GM18867 (cell line): ENCODE measurements around the gene THBS1.

Experiments used
- ATAC-seq: cut with Tn5 transposase; IDR thresholded peaks from one replicate; pipeline ENCODE4 v1.9.1; 2021; ENCODE audit warnings: mild to moderate bottlenecking, moderate library complexity; ENCODE audit not compliant: unreplicated experiment

The THBS1 gene

GRCh38 chr15:39627451-39628143, 46.7 kb downstream of the THBS1 start:
- no peak for ATAC-seq

DNA sequence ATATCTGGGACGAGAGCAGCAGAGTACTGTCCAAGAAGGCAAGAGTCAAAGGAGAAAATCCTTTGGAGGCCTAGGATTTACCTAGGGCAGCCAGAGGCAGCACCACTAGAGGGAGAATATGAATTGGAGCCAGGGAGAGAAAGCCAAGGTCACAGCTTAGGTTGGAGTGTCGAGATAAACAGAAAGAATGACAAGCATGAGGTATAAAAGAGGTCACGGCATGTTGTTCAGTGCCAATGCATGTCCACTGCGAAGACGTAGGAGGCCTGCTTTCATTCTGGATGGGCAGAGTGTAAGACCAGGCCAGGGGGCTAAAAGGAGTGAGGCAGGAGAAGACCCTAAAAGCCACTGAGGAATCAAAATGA, 47.2 kb downstream of the THBS1 start:
- no peak for ATAC-seq

DNA sequence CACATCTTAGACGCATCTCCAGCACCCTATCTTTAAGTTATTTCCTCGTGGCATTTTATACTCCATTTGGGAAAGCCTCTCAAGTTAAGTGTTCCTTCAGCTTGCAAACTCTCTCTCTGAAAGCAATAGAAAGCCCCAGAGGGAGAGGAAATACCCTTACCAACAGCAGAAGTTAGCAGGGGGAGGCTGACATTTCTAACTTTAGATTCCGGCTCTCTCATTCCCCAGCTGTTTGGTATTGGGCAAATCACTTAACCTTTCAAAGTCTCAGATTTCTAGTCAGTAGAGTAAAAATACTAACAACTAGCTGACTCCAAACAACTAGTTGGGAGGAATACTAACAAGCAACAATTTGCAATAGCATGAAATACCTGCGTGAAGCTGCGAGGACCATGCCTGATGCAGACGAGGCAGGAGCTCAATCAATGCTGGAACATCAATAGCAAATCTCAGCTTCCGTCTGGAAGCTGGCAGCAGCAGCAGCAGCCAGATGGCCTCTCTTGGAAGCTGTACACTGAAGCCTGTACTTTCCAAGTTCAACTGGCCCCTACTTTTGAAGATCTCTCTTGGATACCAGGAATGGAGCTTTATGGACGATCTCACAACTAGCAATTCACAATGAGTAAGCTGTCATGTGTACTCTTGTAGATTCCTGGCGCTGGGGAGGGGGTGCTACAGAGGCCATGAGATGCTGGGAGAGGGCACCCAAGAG, 47.8 kb downstream of the THBS1 start:
- no peak for ATAC-seq

DNA sequence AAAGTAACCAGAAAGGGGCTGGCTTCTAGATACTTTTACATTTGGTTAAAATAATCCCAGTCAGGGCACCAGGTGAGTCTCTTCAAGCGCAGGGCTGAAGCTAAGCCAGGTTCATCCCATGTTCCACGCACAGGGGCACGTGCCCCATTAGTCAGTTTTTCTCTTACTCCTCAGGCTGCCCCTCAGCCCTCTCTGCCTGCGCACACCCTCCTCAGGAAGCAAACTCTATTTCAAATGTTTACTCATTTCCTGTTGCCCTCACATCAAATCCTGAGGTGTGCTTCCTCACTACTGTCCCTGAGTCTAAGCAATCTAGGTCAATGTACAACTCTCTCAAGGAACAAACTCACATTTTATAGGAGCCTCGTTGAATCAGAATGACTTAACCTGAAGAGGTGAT, 48.5 kb downstream of the THBS1 start:
- ATAC-seq, result no peak

GRCh38 chr15:39629906-39630305, 49.0 kb downstream of the THBS1 start:
- ATAC-seq, result no peak

DNA sequence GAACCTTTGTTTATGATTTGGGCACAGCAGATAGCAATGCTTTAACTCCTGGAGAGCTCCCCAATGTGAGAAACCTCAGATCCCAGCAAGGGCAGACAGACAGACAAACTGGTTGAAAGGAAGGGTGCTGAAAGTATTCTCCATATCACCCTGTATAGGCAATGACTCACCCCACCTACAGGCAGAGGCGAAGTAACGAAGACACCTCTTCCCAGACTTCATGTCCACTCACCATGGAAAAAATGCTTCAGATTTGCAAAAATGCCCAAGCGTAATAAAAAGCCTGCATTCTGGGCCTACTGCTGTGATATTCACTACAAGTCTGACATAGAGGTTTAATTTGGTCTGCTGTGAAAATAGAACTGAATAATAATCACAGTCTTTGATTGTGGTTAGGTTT, 50.5 kb downstream of the THBS1 start:
- no peak for ATAC-seq

GRCh38 chr15:39638041-39638440, 57.2 kb downstream of the THBS1 start:
- no peak for ATAC-seq

- no peak for ATAC-seq
These were observed 58.2 kb downstream of the THBS1 start for GRCh38 chr15:39639037-39639436.

GRCh38 chr15:39640665-39641064, 59.8 kb downstream of the THBS1 start:
- ATAC-seq, result no peak

- no peak for ATAC-seq
These were observed 60.5 kb downstream of the THBS1 start for GRCh38 chr15:39641191-39641889.

- ATAC-seq, result no peak
These were observed 61.2 kb downstream of the THBS1 start for GRCh38 chr15:39642011-39642640.

GRCh38 chr15:39643727-39644126, 62.8 kb downstream of the THBS1 start:
- ATAC-seq, result no peak

DNA sequence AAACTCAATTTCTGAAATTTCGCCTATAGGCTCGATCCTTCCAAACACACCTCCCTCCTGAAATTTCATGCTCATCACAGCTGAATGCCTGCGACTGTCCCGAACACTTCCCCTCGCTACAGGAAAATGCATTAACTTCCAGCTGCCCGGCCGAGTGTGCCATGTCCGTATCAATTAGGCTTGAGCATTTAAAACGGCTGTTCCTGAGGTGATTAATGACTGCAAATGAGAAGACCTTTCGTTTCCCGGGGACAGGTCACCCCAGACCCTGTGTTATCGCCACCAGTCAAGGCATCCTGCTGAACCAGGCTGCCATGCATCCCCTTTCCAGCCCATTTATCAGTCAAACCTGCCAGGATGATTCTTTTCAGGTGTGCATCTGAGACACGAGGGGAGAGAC, 63.3 kb downstream of the THBS1 start:
- no peak for ATAC-seq

DNA sequence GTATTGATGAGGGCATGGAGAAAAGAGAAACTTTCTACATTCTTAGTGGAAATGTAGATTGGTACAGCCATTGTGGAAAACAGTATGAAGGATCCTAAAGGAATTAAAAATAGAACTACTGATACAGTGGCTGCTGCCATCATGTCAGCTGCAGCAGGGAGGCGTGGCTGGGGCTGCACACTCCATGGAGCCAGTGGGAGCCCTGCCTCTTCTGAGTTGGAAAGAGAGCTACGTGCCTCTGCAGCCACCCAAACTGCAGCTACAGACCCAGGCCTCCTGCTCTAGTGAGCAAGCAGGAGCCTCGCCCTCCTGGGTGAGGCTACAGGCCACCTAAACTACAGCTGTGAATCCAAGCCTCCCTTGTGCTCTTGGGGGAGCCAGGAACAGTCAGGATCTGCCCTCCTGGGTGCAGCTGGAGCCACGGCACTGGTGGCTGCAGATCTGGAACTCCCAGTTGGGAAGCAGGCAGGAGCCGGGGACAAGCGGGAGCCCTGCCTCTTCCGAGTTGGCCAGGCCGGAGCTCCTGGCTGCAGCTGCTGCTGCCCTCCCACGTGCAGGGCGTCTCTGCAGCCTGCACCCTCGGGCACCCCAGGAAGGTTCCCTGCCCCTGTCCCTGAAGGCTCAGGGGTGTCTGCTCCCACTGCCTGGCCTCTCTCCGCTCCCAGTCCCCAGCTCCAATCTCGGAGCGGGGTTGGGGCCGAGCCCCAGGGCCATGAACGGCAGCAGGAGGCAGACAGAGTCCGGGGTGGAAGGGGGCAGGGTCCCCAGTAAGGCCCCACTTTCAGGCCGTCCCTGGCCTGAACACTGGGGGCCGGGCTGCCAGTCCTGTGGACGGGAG, 64.5 kb downstream of the THBS1 start:
- no peak for ATAC-seq

GRCh38 chr15:39645976-39646257, 65.0 kb downstream of the THBS1 start:
- ATAC-seq, result no peak

DNA sequence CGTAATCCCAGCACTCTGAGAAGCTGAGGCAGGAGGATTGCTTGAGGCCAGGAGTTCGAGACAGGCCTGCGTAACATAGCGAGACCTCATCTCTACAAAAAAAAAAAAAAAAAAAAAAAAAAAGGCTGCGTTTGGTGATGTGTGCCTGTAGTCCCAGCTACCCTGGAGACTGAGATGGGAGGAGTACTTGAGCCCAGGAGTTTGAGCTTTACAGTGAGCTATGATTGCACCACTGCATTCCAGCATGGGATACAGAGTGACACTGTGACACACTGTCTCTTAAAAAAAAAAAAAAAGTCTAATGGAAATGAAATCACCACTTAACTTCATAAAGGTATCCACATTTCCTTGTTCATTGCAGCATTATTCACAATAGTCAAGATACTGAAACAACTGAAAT, 65.5 kb downstream of the THBS1 start:
- no peak for ATAC-seq
